ENCODE results near the gene ROR1. TPM values are rescaled to one million over a fixed set of nuclear protein-coding genes. Genes with fewer than 3 reads are reported as not detected.

The ROR1 gene
- total and polyA plus RNA-seq, 10 of the 15 experiments (the other 5 are each of a cell fraction or from before 2014, with no cell fraction given): 0.02 to 0.08 (median 0.05) TPM; not detected in 6

DNA sequence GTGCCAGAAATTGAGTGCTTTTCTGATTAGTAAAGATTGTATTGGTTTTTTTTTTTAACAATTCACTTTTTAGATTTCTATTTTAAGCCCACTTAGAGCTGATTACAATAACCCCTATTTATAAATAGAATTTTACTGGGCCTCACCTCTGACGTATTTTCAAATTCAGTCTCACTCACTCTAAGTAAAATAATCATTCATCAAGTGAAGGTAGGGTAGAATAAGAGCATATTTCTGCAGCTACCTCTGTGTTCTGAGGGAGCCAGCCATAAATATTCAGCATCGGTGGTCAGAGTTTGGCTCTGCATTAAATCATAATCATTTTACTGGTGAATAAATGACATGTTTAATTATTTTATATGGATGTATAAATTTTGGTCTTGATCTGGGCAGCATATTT lies 333.8 kb downstream of the ROR1 start:
- ChIA-PET RAD21 (ENCODE audit: unreplicated experiment) (no interaction called here), SMC1A (ENCODE audit: uncharacterized antibody, unreplicated experiment) (no interaction called here), POLR2A (no interaction called here), CTCF (interaction anchor here (0.7 kb wide), 1 partner anchor 30 kb away, joined by 3 read pairs; no protein-coding TSS in a partner anchor)
- H4K20me1 ChIP-seq (ENCODE audit: control insufficient read depth, insufficient read depth): no peaks in the 10 kb centered on the region
- in situ Hi-C loops (cut with MboI) (no loop called here), intact Hi-C loops (cut with micrococcal nuclease; ENCODE audit: unreplicated experiment) (no loop called here)
- TF ChIP-seq MYB (IDR thresholded peaks at IDR 0.05; ENCODE audit: borderline replicate concordance, low read depth, low read length) (no peak), PAX5 (IDR thresholded peaks at IDR 0.05; ENCODE audit: borderline replicate concordance, low read depth, low read length) (no peak), EP300 (IDR thresholded peaks at IDR 0.05; ENCODE audit: borderline replicate concordance in 1 of 2, control insufficient read depth in 1 of 2, low read depth in 2 of 2, low read length in 2 of 2) (no peak), HDGF (IDR thresholded peaks at IDR 0.05) (no peak), IKZF2 (IDR thresholded peaks at IDR 0.05) (no peak), ZNF384 (IDR thresholded peaks at IDR 0.05; ENCODE audit: borderline replicate concordance, low read depth, low read length) (no peak), ZBTB40 (IDR thresholded peaks at IDR 0.05; ENCODE audit: borderline replicate concordance) (no peak), KDM1A (IDR thresholded peaks at IDR 0.05; ENCODE audit: borderline replicate concordance) (no peak), CBFB (IDR thresholded peaks at IDR 0.05; ENCODE audit: low read depth) (no peak), SIX5 (IDR thresholded peaks at IDR 0.05; ENCODE audit: low read depth, low read length, severe bottlenecking) (no peak)
- no peaks in the 10 kb centered on the region for H3K9me3 ChIP-seq (replicated peaks; ENCODE audit: control insufficient read depth, insufficient read depth, low read length)
- no peak overlapping the region for H3K9ac ChIP-seq (ENCODE audit: control insufficient read depth, insufficient read depth, low read length)
- H3K4me1 ChIP-seq (ENCODE audit: control insufficient read depth, insufficient read depth, low read length): no peaks in the 10 kb centered on the region
- H3K27me3 ChIP-seq (replicated peaks in 1 of 2; ENCODE audit: control insufficient read depth in 2 of 2, insufficient read depth in 2 of 2, low read length in 1 of 2): peaks cover 0 to 5% of the 10 kb centered on the region in 2 experiments; a peak in 1 of 4 replicates
- H2AFZ ChIP-seq (ENCODE audit: control insufficient read depth, low read depth, low read length): no peak overlapping the region
- FAIRE-seq (no peak), ATAC-seq (no peak), DNase-seq (ENCODE audit: low read depth, low spot score) (no peak)
- H3K4me2 ChIP-seq (ENCODE audit: control insufficient read depth, insufficient read depth): no peak overlapping the region
- WGBS (ENCODE audit: insufficient coverage, insufficient replicate concordance, low lambda C conversion rate, missing lambda C conversion rate): 41% methylated on average over 2 of the region's 2 CpGs
- no peaks in the 10 kb centered on the region for H3K79me2 ChIP-seq (ENCODE audit: control insufficient read depth, insufficient read depth, low read length)
- BruUV-seq (replicated peaks): no TSS peak
- H3K4me3 ChIP-seq: no peak overlapping the region
- no peak overlapping the region for H3K27ac ChIP-seq (ENCODE audit: control insufficient read depth, insufficient read depth)
- H3K36me3 ChIP-seq (ENCODE audit: control insufficient read depth in 2 of 2, insufficient read depth in 2 of 2, low read length in 1 of 2): no peaks in the 10 kb centered on the region
